Prostate gland (tissue), 2 donors: ENCODE data around the gene ONECUT3. TPM values are rescaled to one million over a fixed set of nuclear protein-coding genes. Genes with fewer than 3 reads are reported as not detected.

Experiments
- DNase-seq: peaks from one replicate; pipeline ENCODE4 v3.0.0-alpha.2; 2019; ENCODE audit warnings: low spot score
- H3K27ac ChIP-seq, 2 donors: fragments of 200-600 bp; sonication (generic); 2 replicates each; pipeline ENCODE4 v1.5.1; 2017 to 2019
- H3K27me3 ChIP-seq: fragments of 200-600 bp; sonication (generic); replicated peaks from 2 replicates; pipeline ENCODE4 v1.5.1; 2019; ENCODE audit not compliant: insufficient read depth
- H3K36me3 ChIP-seq, 2 donors: fragments of 200-600 bp; sonication (generic); 1 replicate in 1 of 2; 2 replicates in 1 of 2; pipeline versions ENCODE4 v1.5.1 to v1.8.1; 2017 to 2019
- H3K4me1 ChIP-seq: fragments of 200-600 bp; sonication (generic); replicated peaks from 2 replicates; pipeline ENCODE4 v1.5.1; 2019
- H3K4me3 ChIP-seq, 2 donors: fragments of 200-600 bp; sonication (generic); 2 replicates each; pipeline ENCODE4 v1.5.1; 2017 to 2019
- H3K9me3 ChIP-seq: fragments of 200-600 bp; sonication (generic); 2 replicates; pipeline ENCODE4 v1.5.1; 2017
- CTCF ChIP-seq, 4 experiments: fragments of 200-600 bp in 2 of 4; fragments of 450-650 bp in 2 of 4; sonication (generic) in 2 of 4; IDR thresholded peaks; 1 replicate in 3 of 4; 2 replicates in 1 of 4; pipeline ENCODE4 v1.5.1; 2016 to 2019; ENCODE audit warnings: antibody characterized with exemption in 4 of 4, mild to moderate bottlenecking in 2 of 4, moderate library complexity in 2 of 4
- POLR2A ChIP-seq: fragments of 450-650 bp; IDR thresholded peaks from one replicate; pipeline ENCODE4 v1.6.1; 2016; ENCODE audit warnings: antibody characterized with exemption, mild to moderate bottlenecking
- POLR2AphosphoS5 ChIP-seq: sonication (generic); formaldehyde crosslinking; IDR thresholded peaks from one replicate; pipeline ENCODE4 v1.6.1; 2017; ENCODE audit warnings: antibody characterized with exemption
- WGBS: methylation state at CpG from one replicate; pipeline ENCODE4 v1.1.5; 2018; 5-methylcytosine and 5-hydroxymethylcytosine counted together
- intact Hi-C: fragments of 100-400 bp; cut with DNase I; formaldehyde crosslinking; loops from one replicate; pipeline ENCODE4 v1.14.2; 2022
- total RNA-seq, 2 donors: library from RNA; depleted of rRNA; stranded (reverse); fragments of >200 nt; gene quantifications; one replicate each; pipeline ENCODE4 v1.1.0, GENCODE V29; 2016

ONECUT3 gene
- total RNA-seq, 2 donors from 2014 or later: not detected

- TF ChIP-seq POLR2AphosphoS5: no peak
- TF ChIP-seq POLR2A: no peak
- no peak for TF ChIP-seq CTCF (IDR thresholded peaks at IDR 0.05)
- DNase-seq: no peak
- H3K9me3 ChIP-seq: no peaks in the 10 kb centered on the region
- peaks cover 3% of the 10 kb centered on the region for H3K4me1 ChIP-seq
- WGBS: 2% methylated on average over 52 of the region's 61 CpGs
- H3K27me3 ChIP-seq: peaks cover 70% of the 10 kb centered on the region
- no peak overlapping the region for H3K4me3 ChIP-seq
- no peak overlapping the region for H3K27ac ChIP-seq
- intact Hi-C loops: no loop called here
- no peaks in the 10 kb centered on the region for H3K36me3 ChIP-seq
Observed at GRCh38 chr19:1748115-1748872, 5.0 kb upstream of the ONECUT3 start.

GRCh38 chr19:1748873-1749341 is 4.4 kb upstream of the ONECUT3 start:
- TF ChIP-seq POLR2A (no peak), CTCF (IDR thresholded peaks at IDR 0.05) (no peak), POLR2AphosphoS5 (no peak)
- Histone ChIP-seq H3K27me3 (peaks cover 69% of the 10 kb centered on the region), H3K4me3 (no peak overlapping the region), H3K4me1 (peaks cover 3% of the 10 kb centered on the region), H3K36me3 (no peaks in the 10 kb centered on the region), H3K9me3 (no peaks in the 10 kb centered on the region), H3K27ac (no peak overlapping the region)
- DNase-seq: no peak
- WGBS: 1% methylated on average over 45 of the region's 45 CpGs
- intact Hi-C loops: no loop called here

- Histone ChIP-seq H3K27ac (no peak overlapping the region), H3K36me3 (no peaks in the 10 kb centered on the region), H3K27me3 (peaks cover 65% of the 10 kb centered on the region), H3K9me3 (no peaks in the 10 kb centered on the region), H3K4me1 (peaks cover 3% of the 10 kb centered on the region), H3K4me3 (no peak overlapping the region)
- WGBS: 3% methylated on average over 66 of the region's 99 CpGs
- intact Hi-C loops: no loop called here
- DNase-seq: no peak
- TF ChIP-seq POLR2A: no peak
- no peak for TF ChIP-seq POLR2AphosphoS5
- no peak for TF ChIP-seq CTCF (IDR thresholded peaks at IDR 0.05)
Observed at GRCh38 chr19:1749373-1750342, 3.6 kb upstream of the ONECUT3 start.

- Histone ChIP-seq H3K36me3 (no peaks in the 10 kb centered on the region), H3K27me3 (peaks cover 70% of the 10 kb centered on the region), H3K4me1 (peaks cover 3% of the 10 kb centered on the region), H3K27ac (no peak overlapping the region), H3K9me3 (no peaks in the 10 kb centered on the region), H3K4me3 (no peak overlapping the region)
- 5% methylated on average over 14 of the region's 14 CpGs for WGBS
- intact Hi-C loops: no loop called here
- DNase-seq: no peak
- TF ChIP-seq POLR2A: no peak
Observed at GRCh38 chr19:1750343-1751021, 2.8 kb upstream of the ONECUT3 start.
